Measurements from ENCODE around the gene RANBP10.

RANBP10 gene

DNA sequence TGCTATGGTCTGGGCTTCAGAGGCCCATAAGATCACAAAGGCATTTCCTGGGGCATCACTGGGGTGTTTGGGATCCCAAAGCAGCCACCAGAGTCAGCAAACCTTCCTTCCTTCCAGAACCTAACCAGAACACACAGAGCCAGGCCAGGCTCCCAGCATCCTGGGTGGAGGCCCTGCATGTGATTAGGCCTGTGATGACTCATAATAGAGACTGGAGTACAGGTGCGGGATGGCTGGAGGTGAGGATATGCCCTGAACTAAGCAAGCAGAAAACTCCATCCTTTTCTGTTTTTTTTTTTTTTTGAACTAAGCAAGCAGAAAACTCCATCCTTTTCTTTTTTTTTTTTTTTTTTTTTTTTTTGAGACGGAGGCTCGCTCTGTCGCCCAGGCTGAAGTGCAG, 69.5 kb downstream of the RANBP10 start:
- DNase-seq, result no peak

DNA sequence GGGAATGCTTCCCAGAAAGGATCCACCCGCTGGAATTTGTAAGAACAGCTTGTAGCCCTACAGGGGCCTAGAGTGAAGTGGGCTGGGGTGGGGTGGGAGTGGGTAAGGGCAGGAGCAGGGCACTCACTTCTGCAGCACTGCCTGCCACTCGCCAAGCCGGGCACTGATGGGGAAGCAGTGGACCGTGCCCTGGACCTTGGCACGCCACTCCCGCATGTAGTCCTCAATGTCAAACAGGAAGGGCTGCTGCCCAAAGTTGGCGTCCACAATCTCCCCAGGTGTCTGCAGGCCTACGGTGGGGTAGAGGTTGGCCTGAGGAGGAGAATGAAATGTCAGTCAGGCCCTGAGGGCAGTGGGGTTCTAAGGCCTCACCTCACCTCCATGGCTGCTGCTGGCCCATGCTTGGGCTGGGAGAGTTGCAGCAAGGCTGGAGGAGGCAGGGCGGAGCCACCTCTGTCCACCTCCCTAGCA, 71.6 kb downstream of the RANBP10 start:
- DNase-seq, result no peak

DNA sequence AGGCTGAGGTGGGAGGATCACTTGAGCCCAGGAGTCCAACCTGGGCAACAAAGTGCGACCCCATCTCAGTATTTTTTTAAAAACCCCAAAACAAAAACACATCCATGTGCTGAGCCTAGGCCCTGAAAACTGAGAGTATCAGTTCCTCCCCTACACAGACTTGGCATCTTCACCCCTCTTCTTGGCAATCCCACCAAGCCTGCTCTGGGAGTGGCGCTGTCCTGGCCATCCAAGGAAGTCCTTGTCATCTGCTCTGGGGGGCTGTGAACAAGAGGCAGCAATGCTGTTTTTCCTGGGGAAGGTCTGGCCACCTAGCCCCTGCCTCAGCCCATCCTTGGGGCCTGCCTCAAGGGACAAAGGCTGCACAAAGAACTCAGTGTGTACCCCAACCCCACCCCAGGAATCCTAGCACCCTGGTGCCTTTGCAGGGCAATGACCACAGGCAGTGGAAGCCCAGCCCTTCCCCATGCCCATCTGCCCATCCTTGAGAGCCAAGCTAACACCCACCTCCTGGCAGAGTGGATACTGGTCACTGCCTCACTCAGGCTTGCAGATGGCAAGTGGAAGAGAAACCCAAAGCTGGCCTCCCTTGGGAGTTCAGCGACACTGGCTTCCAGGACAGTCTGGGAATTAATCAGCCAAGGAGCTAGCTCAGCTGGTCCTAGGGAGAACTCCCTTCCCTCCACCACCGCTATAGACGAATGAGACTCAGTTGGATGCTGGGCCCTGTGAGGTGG, 72.5 kb downstream of the RANBP10 start:
- no peak for DNase-seq

DNA sequence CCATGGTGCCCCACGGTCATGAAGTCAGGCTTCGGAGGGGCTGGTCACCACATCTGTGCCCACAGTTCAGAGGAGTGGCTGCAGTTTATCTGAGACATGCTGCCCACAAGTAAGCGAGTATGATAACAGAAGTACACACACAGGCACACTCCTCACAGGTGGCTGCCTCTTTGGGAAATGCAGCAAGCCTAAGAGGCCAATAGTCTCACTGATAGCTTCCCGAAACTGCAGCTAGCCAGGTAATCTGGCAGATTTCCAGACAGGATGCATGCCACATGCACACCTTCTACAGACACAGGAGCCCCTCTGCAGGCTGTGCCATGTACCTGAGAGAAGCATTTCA, 74.6 kb downstream of the RANBP10 start:
- peak; percentile 13 for DNase-seq

DNA sequence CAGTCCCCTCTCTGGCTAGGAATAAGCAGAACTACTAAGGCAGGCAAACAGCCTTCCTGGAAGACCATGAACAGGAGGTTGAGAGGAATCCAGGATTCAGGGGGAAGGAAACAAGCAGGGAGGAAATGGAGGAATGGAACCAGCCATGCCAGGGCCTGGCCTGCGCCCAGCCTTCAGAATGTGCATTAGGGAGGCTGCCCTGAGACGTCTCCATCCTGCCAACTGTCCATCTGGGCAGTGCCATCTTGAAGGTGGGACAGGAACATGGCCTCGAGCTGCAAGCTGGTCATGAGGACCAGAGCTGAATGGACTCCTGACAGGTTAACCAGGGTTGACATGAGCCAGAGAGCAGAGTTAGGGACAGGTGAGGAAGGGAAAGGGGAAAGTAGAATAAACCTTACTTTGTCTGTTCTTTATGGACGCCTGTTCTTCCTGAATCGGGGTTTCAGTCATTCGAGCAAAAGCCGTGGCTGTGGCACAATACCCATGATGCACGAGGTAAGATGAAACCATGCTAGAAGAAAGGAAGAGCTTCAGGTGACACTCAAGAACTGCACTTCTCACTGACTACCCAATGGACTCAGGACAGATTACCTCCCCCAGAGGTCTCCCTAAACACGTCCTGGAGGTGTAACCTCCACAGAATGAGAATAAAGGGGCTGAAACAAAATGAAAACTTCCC, 75.1 kb downstream of the RANBP10 start:
- no peak for DNase-seq

DNA sequence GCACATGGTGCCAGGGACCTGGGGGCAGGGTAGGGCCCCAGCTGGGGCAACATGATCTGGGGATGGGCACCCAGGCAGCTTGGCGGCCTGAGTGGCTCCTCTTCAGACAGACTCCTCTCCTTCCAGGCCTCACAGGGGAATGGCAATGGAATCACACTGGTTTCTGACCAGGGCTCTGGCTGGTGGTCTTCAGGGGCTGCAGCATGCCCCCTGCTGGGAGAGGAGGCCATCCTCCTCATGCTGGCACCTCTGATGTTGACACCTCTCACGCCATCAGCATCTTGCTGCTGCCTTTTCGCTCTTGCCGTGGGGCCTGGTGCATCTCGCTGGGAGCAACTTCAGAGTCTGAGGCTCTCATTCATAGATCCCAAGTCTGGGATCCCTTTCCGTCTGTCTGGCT, 76.0 kb downstream of the RANBP10 start:
- no peak for DNase-seq

DNA sequence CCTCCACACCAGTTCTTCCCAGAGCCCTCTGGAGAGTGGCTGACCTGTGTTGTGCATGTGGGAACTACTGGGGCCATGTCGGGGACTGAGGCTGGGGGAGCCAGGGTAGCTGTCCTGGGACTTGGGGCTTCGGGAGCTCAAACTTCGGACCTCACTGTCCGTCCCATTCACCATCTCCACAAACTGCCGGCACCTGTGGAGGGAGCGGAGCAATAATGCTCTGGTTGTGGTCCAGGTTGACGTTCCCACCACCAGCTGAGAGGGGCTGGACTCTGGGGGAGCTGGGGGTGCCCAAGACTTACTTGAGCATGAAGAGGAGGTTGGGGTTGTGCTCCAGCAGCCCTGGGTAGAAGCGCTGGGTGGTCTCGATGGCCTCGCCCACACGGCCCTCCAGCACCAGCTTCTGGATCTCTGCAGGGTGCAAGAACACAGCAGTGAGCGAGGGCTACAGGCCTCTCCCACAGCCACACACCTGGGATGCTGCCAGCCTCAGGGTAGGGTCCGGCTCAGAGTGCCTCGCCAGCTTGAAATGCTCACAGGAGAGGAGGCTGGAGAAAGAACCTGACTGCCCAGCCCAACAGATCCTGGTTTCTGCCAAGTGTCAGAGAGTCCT, 76.6 kb downstream of the RANBP10 start:
- DNase-seq, result no peak

DNA sequence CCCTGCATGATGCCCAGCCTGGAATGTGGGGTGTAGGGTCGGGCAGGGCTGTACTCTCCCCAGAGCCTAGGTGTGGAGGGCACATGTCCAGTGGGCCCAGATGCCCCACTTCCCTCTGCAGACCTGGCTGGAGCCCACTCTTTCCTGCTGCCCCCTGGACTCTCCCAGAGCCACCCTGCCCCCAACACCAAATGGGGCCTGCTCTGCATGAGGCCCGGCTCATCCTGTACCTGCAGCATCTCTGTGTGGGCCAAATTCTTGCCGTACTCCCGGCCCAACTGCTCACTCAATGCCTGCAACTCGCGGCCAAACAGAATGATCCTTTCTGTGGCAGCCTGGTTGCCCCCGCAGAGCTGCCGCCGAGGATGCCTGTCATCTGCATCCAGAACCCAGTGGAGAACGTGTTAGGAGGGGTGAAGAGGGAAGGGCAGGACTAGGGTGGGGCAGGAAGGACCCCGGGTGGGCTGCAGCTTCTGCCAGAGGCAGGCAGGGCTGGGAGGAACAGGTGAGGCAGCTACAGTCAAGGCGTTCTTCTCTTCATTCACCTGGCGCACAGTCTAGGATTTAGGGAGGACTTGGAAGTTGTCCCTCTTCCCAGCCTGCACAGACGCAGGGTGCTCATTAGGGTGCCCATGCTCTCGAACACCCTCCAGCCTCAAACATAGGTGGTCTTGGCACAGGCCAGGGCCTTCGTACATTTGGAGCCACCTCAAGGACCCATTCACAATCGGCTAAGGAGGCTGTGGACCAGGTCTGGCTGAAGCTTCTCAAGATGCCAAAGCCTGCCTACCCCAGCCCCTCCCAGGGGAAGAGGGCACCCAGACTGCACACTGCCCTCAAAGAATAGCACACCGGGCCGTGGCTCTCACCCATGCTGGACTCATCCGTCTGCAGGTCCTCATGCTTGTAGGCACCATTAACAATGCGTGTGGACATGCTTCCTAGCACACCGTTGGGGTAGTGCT, 78.6 kb downstream of the RANBP10 start:
- DNase-seq, result no peak

DNA sequence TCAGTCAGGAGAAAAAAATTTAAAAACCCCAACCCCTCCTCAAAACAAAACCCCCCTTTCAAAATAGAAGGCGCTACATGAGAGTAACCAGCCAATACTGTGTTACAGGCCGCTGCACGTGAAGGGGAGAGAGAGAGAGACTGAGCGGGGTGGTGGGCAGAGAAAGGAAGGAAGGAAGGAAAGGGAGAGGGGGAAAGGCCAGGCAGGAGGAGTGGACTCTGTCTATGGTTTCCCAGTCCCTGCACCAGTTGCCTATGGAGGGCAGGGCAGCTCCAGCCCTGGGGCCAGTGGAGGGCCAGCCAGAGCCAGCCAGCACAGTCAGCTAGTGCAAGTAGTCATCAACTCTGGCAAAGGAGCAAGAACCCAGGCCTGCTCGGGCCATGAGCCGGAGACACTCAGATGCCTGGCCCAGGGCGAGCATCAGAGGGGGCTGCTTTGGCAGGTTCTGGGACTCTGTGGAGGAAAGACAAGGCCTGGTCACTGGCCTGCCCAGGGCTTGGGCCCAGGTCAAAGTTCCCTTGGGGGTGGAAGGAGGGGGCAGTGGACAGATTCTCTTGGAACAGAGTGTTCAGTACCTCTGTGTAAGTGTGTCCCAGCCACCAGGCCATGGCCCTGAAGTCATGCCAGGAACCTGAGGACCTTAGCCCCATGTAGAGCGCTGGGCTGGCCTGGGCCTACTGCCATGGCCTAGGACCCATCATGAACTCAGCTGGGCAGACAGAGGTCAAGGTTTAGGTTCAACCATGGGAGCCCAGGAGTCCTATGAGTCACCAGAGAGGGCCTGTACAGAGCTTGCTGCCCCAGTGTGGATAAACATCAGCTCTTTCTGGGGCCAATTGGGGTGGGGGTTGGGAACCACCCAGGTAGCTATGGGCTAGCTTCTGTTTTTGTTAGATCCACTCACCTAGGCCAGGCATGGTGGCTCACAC, 80.0 kb downstream of the RANBP10 start:
- no peak for DNase-seq

DNA sequence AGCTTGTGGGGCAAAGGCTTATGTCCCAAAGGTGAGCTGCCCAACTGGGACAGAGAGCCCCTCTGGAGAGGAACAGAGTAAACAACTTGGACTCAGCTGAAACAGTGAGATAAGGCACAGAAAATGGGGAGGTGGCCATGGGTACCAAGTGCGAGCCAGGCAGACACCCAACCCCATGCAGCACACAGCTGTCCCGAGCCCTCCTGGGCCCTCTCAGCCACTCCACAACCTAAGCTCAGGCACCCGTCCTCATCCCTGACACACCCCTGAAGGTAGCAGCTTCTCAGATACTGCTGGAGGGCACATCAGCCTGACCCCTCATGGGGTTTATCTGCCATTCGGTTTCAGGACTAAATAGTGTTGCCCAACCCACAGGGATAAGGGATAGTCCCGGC, 82.5 kb downstream of the RANBP10 start:
- DNase-seq, result no peak

DNA sequence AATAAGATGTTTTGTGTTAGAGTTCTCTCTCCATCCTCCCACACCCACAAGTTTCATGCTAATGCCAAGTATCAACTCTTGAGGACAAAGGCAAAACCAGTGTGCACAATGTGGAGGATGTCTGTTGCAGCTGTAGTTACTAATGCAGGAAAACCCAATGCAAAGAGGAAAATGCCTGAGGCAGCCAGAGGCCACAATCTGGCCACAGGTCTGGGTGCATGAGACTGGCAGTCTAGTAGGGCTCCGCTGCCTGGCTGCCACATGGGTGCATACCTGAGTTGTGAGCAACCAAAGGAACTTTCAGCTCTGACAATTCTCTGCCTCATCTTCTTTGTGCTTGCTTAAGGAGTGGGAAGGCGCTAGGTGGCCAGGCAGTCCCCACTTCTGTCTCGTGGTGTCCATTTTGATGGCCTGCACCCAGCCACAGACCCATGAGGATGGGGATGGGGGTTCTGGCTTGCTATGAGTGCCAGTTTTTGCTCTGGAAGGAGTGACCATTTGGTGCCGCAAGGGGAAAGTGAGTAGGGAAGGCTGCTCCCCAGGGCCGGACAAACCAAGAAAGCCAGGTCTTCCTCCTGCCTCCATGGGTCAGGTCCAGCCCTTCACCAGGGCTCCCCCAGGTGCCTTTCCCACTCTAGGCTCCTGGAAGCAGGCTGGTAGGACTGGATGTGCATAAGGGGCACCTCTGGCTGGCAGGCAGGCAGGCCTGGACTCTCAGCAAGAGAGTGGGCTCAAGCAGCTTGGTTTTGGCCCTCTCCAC, 83.0 kb downstream of the RANBP10 start:
- DNase-seq, result no peak

DNA sequence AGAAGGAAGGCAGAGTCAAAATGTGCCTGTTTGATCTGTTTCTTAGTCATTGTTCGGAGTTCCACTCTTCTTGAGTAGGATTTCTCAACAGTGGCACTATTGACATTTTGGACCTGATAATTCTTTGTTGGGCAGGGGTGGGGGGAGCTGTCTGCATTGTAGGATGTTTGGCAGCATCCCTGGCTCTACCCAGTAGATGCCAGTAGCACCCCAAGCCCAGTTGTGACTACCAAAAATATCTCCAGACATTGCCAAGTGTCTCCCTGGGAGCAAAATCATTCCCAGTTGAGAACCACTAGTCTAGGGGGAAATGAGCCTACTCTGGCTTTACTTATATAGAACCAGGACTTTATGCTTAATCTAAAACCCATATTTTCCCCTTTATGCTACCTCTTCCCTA, 86.1 kb downstream of the RANBP10 start:
- no peak for DNase-seq

DNA sequence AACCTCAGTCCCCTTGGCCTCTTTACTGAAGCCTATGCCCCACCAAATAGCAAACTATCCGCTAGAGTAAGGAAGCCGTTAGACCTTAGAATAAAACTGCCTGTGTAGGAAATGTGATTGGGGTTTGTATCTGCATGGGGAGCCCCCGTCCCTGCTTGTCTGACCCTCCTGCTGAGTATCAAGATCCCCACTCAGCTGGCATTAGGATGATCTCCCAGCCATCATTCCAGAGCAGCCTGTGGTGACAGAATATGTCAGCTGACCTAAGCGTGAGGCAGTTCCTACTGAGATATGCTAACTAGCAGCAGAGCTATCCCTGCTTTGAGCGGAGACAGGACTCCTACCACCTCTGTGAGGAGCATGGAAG, 86.6 kb downstream of the RANBP10 start:
- no peak for DNase-seq

DNA sequence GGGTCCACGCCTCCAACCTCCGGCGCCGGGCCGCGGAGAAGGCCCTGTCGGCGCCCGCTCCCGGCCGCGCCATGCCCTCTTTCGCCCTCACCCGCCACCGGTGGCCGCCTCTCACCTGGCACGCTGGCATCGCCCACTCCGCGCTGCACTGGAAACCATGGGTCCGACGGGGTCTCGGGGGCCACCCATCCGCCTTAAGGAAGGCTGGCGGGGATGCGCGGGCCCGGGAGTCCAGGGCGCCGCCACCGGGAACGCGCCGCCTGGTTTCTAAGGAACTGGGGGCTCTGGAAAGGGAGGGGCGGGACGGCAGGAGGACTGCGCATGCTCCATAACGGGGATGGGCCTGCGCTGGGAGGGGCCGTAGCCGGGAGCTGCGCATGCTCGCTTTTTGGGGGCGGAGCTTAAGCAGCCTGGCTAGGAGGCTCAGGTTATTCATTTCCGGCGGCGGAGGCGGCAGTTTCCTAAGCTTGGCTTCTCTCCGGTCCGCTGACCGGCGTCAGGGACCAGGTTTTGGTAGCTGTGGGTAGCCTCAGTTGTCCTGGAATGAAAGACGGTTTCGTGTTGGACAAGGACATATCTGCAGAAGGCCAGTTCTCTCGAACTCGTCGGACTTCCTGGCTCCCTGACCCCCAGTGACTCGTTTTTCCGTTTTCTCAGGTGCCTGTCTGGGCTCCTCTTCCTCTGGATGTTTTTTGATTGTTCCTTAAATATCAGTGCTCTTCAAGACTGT, 87.1 kb downstream of the RANBP10 start, which contains the start of gene GFOD2:
Gene GFOD2, minus strand, starts transcription at position 269 of the 730 bp plus-strand sequence. CDS start 33,601 bp downstream, outside the sequence.
- peak; percentile 42 for DNase-seq

DNA sequence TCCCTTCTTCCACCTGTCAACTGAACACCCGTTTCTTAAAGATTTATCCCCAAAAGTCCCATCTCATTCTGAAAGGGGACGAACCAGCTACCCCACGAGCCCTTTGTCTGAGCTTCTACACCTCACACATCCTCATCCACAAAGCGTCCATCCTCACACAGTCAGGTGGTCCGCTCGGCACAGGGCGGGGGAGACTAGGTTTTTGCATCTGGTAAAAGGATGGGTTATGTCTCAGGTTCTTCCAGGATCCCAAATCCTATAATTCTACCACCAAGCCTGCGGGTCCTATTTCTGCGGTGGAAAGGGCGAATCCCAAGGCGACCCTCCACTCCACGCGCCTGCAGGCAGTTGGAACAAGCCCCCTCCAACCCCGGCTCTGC, 87.7 kb downstream of the RANBP10 start:
- no peak for DNase-seq

DNA sequence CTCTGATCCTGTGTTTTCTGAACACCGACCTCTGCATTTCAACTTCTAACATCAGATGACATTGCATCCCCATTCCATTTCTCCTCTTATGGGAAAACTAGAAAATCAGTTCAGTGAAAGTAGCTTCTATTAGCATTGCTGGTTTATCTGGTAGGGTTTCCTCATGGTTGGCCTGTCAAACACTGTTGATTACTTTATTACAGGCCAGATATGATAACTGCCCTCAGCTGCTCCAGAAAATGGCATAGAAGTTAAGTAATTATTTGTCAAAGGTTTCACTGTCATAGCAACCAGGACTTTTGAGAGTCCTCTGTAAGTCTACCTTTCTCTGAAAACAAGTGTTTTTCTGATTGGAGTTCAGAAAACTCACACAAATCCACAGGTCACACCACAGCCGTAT, 90.3 kb downstream of the RANBP10 start:
- DNase-seq, result no peak

DNA sequence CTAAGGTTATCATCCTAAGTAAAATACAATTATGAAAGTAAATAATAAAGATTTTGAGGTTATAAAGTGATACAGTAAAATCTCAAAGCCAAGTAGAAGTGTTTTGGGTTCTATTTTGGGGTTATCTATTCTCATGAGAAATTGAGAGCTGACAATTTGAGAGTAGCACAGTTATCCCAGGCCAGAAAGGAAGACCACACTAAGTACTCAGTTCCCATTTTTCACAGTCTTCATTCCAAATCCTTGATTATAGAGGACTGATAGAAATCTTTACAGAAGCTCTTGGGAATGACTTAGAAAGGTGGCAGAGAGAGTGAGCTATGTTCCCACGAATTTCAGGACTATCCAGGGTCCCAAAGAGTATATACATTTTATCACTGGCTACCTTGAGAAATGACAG, 91.8 kb downstream of the RANBP10 start:
- DNase-seq, result no peak

DNA sequence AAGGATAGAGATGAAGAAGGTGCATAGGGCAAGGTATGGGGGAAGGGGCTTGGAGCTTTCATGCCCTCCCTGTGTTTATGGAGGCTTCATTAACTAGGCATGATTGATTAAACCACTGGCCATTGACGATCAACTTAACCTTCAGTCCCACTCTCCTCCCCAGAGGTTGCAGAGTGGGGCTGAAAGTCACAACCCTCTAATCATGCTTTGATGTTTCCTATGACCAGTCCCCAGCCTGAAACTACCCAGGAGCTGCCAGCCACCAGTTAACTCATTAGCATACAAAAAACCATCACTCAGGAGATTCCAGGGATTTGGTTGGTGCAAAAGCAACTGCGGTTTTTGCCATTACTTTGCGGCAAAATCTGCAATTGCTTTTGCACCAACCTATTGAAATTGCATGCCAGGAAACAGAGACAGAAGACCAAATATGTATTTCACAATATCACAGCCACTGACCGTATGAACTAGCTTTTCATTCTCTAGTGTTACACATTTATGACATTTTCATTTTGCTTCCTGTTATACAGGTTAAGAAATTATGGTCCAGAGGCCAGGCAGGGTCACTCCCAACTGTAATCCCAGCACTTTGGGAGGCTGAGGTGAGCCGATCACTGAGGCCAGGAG, 92.6 kb downstream of the RANBP10 start:
- no peak for DNase-seq

DNA sequence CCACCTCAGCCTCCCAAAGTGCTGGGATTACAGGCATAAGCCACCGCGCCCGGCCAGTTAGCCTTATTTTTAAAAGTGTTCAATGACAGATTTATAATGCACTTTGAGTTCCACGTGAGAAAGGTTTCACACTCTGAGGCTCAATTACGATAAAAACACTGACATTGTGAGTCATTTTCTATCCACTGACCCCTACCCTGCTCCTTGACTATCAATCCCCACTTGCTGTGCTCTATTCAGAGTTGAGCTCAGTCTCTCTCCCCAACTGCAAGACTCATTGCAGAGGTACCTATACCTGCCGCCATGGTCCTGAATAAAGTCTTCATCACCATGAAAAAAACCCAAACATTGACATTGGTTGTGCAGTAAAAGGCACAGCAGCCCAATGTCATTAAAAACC, 95.8 kb downstream of the RANBP10 start:
- DNase-seq, result no peak

DNA sequence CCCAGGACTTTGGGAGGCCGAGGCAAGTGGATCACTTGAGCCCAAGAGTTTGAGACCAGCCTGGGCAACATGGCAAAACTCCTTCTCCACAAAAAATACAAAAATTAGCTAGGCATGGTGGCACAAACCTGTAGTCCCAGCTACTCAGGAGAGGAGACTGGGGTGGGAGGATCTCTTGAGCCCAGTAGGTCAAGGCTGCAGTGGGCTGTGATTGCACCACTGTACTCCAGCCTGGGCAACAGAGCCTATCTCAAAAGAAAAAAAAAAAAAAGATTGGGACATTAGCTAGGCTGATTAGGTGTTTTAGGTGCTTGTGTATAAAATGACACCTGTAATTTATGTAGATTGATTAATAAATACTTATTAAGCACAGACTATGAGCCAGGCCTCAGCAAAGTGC, 97.3 kb downstream of the RANBP10 start:
- DNase-seq, result no peak
